Stimulated activated CD4-positive, alpha-beta T cell treated with anti-CD3 and anti-CD28 coated beads, TNF-alpha, amount 100 ng/mL, for 4 hours (primary cell): ENCODE measurements around the gene NIP7.
"Not testable (repeated sequence)": the region's sequence is repeated elsewhere in the genome, so short reads cannot be mapped to it uniquely, and the experiment has no call there.

Experiments used
- DNase-seq, 3 experiments: peaks; one replicate each; pipeline ENCODE4 v3.0.0-alpha.2; 2020; ENCODE audit warnings: low read depth in 3 of 3

Gene NIP7

DNA sequence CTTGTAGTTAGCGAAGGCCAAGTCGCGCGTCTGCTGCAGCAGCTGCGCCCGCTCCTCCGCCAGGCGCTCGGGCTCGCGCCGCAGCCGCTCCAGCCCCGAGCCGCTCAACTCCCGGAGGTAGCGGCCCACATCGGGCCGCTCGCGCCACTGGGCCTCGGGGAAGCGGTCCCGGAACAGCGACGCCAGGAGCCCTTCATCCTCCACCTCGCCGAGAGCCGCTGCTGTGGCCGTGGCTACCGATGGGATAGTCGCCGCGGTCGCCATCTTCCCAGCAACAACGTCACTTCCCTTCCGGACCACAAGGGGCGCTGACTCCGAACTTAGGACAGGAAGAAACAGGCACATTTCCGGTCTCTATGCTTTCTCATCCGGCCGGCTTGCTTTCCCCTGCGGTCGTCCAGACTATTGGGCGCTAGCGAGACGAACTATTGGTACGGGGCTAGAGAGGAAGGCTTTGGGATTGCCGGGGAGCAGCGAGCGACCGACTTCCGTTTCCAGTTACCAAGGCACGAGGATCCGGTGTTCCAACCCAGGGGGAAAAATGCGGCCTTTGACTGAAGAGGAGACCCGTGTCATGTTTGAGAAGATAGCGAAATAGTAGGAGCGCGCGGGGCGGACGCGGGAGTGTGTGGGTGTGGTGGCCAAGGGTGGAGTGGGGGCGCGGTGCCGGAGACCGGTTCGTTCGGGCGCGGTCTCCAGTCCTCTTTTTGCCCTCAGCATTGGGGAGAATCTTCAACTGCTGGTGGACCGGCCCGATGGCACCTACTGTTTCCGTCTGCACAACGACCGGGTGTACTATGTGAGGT, at the start of gene NIP7, which contains the start of gene COG8:
Gene NIP7, plus strand, starts transcription at position 484 of the 806 bp plus-strand sequence. Its CDS starts 58 bp downstream, at position 542.
Gene COG8, minus strand, starts transcription at position 276 of the 806 bp plus-strand sequence. Its CDS starts 12 bp downstream, at position 264.
- DNase-seq, result peak; percentile 77 to 83 (median 83)

GRCh38 chr16:69291657-69292056, 47.9 kb upstream of the NIP7 start:
- not testable (repeated sequence) for DNase-seq

- no peak for DNase-seq
Observed at GRCh38 chr16:69293401-69293800, 46.2 kb upstream of the NIP7 start.

GRCh38 chr16:69294051-69294450, 45.5 kb upstream of the NIP7 start:
- DNase-seq, result no peak

DNA sequence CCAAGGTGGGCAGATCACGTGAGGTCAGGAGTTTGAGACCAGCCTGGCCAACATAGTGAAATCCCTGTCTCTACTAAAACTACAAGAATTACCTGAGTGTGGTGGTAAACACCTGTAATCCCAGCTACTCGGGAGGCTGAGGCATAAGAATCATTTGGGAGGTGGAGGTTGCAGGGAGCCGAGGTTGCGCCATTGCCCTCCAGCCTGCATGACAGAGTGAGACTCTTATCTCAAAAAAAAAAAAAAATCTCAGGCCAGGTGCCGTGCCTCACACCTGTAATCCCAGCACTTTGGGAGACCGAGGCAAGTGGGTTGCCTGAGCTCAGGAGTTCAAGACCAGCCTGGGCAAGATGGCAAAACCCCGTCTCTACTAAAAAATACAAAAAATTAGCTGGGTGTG, 42.8 kb upstream of the NIP7 start:
- not testable (repeated sequence) for DNase-seq

GRCh38 chr16:69298261-69298660, 41.3 kb upstream of the NIP7 start:
- no peak for DNase-seq

DNA sequence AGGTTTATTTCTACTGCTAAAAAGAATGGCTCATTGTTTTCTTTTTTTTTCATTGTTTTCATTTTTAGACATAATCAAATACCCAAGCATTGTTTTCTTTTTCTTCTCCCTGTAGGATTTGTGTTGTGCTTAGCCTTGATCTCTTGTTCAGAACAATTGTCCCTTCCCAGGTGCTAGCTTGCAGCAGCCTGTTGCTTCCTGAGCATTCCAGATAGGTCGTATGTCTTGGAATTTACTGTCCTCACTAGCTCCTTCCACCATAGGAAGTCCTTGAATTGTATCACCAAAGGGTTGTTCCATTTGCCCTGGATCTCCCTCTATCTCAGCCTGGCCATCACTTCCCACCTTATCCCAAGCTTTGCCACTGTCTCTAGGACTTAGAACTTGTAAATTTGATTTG, 38.4 kb upstream of the NIP7 start:
- DNase-seq, result no peak

DNA sequence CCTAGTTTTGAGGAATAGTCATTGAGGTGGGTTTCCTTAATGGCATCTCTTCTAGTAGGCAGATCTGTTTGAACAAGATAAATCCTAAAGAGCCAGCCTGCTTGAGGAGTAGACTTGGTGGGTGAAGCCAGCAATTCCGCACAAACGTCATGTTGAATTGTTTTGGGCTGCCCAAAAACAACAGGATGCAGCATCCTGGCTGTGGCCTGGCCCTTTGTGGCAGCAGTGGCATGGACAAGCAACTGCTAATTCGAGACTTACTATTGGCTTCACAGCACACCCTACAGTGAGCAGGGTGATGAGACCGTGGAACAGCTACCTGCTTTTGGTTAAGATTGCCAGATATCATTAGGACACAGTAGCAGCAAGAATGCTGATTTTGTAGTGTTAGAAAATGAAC, 37.7 kb upstream of the NIP7 start:
- DNase-seq, result no peak

DNA sequence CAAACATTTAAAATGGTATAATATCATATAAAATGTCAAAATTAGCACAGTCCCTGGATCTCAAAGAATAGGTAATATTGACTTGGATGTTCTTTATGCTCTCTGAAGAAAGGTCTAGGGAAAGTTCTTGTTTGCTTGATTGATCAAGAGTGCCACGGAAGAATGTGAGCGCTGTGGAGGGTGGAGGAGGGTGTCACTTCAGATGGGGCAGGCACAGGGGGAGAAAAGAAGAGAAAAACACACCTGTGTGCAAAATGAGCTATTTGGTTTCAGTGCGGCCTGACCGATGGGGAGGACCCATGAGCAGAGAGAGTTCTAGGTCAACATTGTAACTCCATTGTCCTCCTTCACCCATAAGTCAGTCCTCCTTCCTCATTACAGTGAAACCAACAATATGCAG, 37.3 kb upstream of the NIP7 start:
- no peak for DNase-seq

DNA sequence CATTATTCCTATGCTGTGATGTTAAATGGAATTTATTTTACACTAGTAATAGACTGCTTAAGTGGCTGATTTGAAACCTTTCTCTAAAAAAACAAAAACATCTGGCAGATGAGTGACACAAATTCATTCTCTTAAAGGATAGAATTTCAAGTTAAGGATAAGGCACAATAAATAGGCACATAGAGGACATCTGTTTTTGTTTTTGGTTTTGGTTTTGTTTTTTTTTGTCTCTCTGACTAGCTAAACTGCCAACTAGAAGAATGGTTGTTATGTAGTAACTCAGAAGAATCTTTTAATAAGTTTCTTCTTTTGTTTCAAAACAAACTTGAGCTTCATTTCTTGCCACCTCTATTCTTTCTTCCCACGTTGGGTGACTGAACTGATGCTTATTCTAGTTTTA, 33.5 kb upstream of the NIP7 start:
- DNase-seq, result no peak

DNA sequence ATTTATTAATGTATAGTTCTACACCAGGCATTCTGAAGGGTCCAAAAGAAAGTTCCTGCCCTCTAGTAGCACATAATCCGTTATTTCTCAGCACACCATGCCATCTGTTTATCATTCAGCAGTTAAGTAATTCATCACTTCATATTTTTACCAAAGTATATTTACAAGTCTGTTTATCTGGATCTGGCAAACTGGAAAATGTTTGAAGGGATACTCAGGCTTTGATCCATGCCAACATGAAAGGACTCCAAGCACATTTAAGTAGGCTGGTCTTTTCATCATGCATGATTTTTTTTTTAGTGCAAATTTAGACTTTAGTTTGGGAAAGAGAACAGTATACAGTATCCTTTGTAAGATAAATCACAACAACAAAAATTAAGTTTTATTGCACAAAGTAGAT, 32.5 kb upstream of the NIP7 start:
- DNase-seq, result no peak

DNA sequence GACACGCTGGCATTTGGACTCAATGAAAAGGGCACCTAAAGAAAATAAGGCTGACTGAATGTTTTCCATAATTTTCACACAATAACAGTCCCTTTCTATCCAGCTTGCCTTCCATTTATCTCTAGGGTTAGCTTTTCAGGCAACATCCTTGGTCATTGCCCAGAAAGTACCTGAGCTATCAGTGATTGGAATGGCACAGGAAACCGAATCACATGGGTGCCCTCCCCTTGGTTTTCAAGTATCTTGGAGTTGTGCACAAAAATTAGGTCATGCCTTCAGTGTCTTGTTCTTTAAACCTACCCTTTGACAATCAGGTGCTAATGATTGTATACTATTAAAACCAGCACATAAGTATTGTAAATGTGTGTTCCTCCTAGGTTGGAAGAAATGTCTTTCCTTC, 31.7 kb upstream of the NIP7 start:
- DNase-seq, result no peak

DNA sequence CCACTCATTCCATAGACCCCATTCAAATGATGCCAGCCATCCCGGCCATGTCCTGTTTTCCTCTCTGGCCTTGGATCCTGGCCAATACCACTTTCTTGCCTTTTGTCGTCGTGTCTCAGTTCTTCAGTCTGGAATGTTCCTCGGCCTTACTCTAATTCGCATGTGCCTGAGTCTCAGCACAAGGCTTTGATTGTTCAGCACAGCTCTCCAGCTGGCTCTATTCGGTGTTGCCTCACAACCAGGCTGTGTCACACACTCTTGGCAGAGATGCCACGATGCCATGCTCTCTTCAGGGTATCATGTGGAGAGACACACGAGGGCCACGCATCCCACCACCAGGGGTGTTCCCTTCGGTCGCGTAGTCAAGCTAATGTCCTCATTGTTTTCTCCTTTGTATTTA, 30.3 kb upstream of the NIP7 start:
- no peak for DNase-seq

DNA sequence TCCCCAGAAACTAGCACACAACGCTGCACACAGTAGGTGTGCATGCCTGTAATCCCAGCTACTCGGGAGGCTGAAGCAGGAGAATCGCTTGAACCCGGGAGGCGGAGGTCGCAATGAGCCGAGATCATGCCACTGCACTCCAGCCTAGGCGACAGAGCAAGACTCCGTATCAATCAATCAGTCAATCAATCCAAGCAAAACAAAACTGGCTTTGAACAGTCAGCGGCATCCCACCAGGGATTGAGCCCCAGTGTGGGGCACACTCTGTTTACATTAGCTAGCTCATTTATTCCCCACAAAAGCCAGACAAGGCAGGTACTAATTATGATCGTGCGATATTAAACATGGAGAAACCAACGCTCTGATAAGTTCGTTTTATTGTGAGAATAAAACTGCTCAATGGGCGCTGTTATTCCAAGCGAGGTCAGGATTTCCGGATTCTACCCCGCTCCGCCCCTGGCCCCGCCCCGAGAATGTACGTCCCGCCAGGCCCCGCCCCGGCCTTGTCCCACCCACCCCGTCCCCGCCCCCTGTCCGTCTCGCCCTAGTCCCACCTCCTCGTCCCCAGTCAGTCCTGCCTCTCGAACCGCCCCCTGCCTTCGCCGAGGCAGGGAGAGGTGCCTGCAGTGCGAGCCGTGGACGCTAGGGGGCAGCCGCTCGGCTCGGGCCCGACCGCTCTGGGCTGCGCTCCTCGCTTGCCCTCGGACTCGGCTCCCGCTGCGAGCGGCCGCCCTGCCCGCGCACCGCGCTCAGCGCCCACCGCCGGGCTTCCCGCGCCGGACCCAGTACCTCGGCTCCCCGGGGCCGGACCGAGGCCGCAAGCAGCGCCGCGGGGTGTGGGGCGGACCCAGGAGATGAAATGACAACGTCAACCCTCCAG, 28.7 kb upstream of the NIP7 start, which contains the start of gene VPS4A:
Gene VPS4A, plus strand, starts transcription at position 698 of the 880 bp plus-strand sequence. Its CDS starts 162 bp downstream, at position 860.
- DNase-seq, result peak; percentile 96 to 98 (median 97)

DNA sequence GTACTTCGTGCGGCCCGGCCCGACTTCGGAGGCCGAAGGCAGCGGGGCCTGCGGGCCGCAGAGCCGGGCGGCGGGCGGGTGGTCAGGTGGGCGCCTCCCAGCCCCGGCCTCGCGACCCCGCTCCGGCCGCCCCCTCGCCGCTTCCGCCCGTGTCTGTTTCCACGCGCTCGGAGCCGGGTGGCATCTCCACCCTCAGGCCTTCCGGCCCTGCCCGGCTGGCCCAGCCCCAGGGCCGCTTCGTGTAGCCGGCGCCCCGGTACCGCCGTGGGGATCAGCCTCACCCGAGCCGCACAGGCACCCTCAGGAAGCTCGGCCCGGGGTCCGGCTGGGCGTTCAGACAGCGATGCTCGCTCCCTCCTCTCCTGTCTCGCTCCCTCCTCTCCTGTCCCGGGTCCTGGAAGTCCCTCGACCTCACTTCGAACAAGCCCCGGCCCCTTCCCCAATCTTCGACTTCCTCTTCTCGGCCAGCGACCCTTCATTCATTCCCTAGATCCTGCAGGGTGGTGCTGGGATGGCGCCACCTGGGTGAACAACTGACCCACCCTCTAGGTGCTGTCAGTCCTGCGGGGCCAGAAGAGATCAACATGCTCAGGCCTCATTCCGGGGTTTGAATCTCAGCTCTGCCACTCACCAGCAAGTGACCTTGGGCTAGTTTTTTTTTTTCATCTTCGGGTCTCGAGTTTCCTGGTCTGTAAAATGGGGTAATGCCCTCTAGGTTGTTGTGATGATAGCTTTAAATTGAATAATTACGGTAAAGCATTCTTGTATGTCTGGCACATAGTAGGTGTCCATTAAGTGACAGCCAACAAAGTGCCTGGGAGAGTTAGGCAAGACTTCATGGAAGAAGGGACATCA, 27.8 kb upstream of the NIP7 start:
- DNase-seq, result peak in 1 of 3 experiments; percentile 31

GRCh38 chr16:69313469-69313868, 26.1 kb upstream of the NIP7 start:
- DNase-seq, result no peak

DNA sequence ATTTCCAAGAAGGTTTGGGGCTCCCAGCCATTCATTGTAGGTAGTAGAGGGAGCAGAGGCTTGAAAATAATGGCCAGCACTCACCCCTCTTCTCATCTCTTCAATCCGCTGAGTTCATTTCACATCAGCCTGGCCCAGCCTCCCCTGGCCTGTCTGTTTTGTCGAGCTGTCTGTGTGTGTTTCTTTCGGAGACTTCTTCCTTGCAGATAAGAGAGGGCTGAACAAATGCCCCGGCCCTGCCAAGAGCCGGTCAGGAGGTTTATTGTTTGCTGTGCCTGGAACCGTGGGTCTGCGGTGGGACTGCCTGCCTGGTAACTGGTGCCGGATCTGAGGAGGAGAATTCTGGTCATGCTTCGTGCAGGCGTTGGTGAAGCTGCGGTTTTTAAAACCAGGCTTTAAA, 25.0 kb upstream of the NIP7 start:
- DNase-seq, result no peak

DNA sequence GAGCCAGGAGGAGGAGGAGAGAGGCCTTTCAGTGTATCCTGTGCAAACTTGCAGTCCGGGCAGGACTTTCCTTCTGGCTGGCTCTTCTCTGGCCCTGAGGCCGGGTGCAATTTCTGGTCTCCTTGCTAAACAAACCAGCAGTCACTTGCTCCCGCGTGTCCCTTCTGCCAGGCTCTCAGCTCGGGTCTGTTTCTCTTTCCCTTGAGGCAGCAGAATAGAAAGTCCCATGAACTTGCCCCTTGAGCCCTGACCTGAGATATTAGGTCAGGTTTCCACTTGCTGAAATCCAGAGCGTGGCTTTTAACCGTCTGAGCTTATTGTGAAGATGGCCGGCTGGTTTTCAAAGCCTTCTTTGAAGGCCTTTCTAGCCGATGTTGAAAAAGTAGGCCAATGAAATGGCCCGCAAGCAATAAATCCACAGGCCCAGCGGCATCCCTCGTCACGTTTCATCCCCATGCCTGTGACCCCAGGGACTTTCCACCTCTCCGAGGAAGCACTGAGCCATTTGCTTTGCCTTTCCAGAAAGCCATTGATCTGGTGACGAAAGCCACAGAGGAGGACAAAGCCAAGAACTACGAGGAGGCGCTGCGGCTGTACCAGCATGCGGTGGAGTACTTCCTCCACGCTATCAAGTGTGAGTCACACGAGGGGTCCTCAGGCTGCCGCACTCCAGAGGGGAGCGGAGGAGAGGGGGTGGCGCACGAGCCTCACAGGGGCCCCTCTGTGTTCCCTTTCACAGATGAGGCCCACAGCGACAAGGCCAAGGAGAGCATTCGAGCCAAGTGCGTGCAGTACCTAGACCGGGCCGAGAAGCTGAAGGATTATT, 23.9 kb upstream of the NIP7 start:
- DNase-seq, result no peak

- DNase-seq, result no peak
Observed at GRCh38 chr16:69316595-69317034, 23.0 kb upstream of the NIP7 start.

- no peak for DNase-seq
Observed at GRCh38 chr16:69318177-69318910, 21.2 kb upstream of the NIP7 start.
